CD1c-positive myeloid dendritic cell (primary cell): Measurements from ENCODE around the gene ELF3.
"Not testable (repeated sequence)": the region's sequence is repeated elsewhere in the genome, so short reads cannot be mapped to it uniquely, and the experiment has no call there.

Source experiments
- DNase-seq: peaks from one replicate; pipeline ENCODE4 v3.0.0-alpha.2; 2016; ENCODE audit errors: extremely low spot score

The ELF3 gene

DNA sequence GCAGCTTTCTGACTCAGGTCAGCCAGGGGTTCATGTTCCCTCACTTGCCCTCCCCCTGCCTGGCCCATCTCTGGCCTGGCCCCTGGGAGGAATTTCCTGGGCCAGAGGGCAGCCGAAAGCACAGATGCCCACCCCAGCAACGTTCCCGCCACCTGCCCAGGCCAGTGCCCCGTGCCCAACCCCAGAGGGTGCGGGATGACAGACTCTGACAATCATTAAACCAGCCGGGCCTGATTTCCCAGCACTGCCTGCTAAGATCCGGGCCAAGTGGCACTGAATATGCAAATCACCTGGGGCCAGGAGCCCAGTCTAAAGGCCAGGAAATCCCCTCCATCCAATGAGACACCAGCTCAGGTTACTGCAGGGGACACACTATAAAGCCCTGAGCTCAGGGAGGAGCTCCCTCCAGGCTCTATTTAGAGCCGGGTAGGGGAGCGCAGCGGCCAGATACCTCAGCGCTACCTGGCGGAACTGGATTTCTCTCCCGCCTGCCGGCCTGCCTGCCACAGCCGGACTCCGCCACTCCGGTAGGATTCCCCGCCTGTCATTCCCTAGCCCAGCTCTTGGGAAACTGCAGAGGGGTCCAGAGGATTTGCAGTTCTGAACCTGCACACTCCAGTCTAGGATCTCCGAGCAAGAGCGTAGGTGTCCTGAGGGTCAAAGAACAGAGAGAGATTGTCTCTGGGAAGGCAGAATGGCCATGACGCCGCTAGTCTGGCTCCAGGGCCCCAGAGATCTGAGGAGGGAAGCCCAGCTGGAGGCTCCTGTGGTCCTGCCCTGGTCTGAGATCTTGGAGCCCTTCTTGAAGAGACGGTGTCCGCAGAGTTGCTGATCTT is at the start of gene ELF3:
TSS of gene ELF3 (plus strand) at position 408 of the 836 bp plus-strand sequence. CDS start 550 bp downstream, outside the sequence.
- no peak for DNase-seq

DNA sequence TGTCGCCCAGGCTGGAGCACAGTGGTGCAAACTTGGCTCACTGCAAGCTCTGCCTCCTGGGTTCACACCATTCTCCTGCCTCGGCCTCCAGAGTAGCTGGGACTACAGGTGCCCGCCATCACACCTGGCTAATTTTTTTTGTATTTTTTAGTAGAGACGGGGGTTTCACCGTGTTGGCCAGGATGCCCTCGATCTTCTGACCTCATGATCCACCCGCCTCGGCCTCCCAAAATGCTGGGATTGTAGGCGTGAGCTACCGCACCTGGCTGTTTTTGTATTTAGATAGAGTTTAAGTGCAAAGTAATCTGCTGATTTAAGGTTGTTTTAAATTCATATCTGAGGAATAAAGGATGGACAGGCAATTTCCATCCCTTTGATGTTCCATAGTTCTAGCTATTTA is 48.0 kb upstream of the ELF3 start:
- not testable (repeated sequence) for DNase-seq

DNA sequence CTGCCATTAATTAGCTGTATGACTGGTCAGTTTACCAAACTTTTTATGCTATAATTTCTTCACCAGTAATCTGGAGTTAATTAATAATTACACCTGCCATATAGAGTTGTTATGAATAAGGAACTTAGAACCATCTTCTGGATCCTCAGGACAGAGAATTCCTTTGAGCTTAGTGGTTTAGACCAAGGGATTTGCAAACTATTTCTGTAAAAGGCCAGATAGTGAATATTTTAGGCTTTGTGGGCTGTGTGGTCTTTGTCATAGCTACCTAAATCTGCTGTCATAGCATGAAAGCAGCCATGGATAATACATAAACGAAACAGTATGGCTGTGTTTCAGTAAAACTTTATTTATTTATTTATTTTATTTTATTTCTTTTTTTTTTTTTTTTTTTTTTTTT is 46.1 kb upstream of the ELF3 start:
- no peak for DNase-seq

DNA sequence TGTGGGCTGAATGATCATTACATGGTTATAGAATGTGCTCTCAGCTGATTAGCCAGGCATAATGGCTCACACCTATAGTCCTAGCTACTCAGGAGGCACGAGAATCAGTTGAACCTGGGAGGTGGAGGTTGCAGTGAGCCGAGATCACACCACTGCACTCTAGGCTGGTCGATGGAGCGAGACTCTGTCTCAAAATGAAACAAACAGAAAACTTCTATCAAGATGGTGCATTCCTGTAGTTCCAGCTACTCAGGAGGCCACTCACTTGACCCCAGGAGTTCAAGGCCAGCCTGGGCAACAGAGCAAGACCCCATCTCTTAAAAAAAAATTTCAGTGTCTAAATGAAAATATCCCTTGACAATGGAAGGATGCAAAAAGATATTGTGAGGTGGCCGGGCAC is 44.2 kb upstream of the ELF3 start:
- DNase-seq: no peak

DNA sequence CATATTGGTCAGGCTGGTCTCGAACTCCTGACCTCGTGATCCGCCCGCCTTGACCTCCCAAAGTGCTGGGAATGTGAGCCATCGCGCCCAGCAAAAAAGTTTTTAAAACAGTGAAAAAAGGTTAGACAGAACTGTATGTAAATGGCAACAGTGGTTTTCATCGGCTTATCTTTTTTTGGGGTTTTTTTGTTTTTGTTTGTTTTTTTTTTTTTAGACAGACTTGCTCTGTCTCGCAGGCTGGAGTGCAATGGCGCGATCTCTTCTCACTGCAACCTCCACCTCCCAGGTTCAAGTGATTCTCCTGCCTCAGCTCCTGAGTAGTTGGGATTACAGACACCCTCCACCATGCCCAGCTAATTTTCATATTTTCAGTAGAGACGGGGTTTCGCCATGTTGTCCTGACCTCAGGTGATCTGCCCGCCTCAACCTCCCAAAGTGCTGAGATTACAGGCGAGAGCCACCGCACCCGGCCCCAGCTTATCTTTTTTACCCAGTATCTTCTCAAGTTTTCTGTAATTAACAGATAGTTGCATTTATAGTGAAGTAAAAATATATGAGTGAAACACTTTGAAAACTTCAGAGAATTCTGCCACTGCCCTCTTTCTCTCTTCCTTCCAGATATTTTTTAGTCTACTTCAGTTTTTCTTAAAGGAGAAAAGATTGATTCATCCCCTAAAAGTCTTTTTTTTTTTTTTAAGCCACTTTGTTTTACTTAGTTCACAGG is 42.0 kb upstream of the ELF3 start:
- no peak for DNase-seq

DNA sequence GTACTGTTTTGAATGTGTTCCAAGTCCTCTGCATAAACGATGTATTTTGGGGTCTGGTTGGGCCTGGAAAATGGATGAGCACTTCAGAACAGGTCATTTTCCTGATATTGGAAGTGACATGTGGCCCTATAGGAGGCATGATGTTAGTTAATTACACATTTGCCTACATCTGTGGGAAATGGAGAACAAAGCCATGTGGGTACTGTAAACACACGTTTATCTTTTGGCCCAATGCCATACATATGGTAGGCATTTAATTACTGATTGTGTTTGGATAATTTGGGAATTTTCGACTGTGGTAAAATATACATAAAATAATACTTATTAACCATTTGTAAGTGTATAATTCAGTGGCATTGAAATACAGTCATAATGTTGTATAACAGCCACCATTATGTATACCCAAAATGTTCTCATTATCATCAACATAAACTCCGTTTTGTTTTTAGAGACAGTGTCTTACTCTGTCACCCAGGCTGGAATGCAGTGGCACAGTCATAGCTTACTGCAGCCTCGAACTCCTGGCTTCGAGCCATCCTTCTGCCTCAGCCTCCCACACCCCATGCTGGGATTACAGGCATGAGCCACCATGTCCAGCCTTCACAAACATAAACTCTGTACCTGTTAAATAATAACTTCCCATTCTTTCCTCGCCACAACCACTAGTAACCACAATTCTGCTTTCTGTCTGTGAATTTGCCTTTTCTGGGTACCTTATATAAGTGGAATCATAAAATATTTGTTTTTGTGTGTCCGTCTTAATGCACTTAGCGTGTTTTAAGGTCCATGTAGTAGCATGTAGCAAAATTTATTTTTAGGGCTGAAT is 39.8 kb upstream of the ELF3 start:
- DNase-seq: no peak

DNA sequence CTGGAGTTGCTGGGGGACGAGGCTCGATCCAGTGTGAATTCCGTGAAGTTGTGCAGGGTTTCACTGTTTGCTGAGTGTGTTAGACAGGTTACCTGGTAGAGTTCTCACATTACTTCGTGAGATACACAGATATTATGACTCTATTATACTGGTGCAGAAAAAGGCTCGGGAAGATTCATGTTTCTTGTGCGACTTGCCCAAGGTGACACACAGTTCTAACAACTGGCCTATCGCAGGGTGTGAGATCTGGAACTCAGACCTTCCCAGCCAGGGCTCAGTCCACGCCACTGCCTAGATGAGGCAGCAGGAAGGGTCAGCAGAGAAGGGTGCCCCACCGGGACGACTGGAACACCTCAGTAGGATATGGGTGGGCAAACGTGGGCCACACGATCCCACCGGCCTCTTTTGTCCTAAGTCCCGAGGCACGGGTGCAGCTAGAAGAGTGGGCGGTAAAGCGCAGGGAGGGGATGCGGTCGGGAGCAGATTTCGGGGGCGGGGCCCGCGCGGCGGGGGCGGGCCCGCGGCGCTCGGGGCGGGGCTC is 28.2 kb upstream of the ELF3 start:
- DNase-seq: peak; percentile 82

DNA sequence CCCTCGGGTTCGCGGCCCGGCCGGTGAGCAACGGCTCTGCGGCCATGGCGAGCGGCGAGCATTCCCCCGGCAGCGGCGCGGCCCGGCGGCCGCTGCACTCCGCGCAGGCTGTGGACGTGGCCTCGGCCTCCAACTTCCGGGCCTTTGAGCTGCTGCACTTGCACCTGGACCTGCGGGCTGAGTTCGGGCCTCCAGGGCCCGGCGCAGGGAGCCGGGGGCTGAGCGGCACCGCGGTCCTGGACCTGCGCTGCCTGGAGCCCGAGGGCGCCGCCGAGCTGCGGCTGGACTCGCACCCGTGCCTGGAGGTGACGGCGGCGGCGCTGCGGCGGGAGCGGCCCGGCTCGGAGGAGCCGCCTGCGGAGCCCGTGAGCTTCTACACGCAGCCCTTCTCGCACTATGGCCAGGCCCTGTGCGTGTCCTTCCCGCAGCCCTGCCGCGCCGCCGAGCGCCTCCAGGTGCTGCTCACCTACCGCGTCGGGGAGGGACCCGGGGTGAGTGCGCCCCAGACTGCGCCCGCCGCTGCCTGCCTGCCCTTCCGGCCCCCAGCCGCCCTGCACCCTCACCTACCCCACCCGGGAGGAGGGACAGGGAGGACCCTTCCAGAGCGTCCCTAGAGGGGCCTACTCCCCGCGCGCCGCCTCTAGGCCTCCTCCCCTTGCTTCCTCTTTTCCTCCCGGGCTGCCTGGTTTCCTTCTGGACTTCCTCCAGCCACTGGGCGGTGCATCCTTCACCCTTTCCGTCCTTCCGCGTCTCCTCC is 27.6 kb upstream of the ELF3 start, which contains the start of gene RNPEP:
TSS of gene RNPEP (plus strand) at position 26 of the 757 bp plus-strand sequence. CDS start at position 45, 19 bp downstream.
- DNase-seq: peak; percentile 80

DNA sequence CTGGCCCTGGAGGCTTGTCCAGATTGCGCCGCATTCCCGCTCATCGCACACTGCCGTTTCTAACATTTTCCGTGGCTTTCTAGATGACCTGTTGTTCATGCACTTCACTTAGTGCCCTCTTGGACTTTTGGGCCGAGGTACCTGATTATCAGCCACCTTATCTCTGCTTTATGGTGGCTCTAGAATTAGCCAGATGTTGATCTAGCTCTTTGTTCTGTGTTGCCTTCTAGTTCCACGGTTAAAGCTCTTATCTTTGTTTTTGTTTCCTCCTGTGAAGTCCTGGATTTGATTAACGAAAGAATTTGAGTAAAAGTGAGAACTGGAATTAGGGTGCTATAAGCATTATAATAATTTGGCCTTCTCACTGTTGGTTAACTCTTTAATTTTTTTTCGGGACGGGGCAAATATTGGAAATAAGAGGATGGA is 27.0 kb upstream of the ELF3 start:
- no peak for DNase-seq

DNA sequence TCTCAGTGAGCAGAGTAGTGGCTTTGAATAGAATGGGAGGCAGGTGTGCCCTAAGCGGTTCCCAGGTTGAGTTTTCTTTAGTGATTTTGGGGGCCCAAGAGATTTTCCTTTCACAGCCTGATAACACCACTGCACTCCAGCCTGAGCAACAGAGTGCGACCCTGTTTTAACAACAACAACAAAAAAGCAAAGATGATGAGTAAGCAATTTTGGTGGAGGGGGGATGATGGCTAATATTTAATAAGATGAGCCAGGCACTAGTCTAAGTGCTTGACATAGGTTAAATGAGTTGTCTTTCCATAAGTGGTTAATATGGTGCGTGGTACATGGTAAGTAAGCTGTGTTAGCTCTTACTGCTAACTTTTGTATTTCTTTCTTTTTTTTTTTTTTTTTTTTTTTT is 25.9 kb upstream of the ELF3 start:
- no peak for DNase-seq

DNA sequence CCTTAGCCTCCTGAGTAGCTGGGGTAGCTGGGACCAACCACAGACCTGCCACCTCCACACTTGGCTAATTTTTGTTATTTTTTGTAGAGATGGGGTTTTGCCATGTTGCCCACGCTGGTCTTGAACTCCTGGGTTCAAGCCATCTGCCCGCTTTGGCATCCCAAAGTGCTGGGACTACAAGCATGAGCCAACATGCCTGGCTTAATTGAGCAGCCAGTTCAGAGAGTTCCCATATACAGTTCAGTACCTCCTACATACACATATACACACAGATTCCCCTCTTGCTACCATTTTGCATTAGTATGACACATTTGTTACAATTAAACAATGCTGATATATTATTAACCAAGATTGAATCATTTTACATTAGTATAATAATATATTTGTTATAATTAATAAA is 25.0 kb upstream of the ELF3 start:
- no peak for DNase-seq

DNA sequence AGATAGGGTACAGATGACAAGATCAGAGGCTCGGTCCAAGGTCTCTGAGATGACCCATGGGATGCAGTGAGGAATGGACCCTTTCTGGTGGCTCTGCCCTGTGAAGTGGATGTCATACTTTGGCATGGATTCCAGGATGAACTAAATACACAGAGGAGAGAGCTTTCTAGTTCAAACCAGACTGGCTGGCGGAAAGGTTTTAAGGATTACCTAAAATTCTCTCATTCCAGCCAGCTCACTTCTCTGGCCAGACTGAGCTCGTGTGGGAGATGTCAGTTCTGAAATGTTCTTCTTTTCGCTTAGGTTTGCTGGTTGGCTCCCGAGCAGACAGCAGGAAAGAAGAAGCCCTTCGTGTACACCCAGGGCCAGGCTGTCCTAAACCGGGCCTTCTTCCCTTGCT is 21.8 kb upstream of the ELF3 start:
- no peak for DNase-seq

DNA sequence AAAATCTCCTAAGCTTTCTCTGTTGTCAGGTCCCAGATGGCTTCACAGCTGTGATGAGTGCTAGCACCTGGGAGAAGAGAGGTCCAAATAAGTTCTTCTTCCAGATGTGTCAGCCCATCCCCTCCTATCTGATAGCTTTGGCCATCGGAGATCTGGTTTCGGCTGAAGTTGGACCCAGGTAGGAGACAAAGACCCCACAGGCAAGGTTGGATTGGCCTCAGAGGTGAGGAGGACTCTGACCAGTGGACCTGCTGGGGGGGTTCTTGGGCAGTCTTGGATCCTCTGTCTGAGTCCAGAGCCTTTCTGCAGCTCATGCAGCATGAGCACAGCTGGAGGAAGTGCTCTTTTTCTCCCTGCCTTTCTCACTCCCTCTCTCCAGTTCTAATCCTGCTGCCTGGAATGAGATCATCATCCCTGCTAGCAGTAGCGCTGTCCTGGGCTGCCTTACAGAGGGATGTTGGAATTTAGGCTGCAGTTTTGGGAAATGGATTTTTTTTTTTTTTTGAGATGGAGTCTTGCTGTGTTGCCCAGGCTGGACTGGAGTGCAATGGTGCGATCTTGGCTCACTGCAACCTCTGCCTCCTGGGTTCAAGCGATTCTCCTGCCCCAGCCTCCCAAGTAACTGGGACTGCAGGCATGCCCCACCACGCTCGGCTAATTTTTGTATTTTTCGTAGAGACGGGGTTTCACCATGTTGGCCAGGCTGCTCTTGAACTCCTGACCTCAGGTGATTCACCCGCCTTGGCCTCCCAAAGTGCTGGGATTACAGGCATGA is 20.8 kb upstream of the ELF3 start:
- DNase-seq: no peak

DNA sequence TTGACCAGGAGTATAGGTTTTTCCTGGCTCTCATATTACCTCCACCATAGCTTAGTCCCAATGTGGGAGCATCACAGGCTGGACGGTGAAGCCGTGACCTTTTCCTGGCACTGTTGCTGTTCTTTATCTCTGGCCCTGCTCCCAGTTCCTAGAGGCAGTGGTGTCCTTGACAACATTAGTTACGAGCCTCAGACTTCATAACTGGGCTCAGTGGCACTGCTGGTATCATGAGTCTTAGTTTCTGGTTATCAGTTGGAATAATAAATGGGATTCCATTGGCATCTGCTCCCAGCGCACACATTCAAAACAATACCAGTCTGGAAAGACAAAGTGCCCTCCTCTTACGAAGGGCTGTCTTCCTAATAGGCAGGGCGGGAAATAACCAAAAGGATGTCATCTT is 20.0 kb upstream of the ELF3 start:
- DNase-seq: no peak

DNA sequence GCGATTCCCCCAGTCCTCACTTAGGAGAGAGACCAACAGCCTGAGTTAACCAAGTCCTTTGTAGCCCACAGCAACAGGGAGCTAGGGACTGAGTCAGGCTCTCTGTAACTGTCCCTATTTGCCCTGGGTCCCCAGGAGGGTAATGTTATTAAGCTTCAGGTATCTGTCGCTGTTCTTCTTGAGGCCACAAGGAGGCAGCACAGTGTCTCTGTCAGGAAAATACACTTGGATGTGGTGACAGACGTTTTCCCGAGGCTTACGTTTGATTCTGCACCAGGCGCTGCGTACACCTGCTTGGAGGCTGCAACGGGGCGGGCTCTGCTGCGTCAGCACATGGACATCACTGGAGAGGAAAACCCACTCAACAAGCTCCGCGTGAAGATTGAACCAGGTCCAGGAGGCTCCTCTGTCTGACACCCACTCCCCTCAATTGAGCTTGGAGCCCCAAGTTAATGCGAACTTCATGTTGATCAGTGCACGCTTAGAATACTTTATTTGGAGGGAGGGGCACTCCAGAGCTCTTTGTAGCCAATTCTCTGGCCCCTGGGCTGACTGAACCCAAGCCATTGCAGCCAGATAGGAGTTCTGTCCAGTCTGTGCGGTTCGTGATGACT is 10.7 kb upstream of the ELF3 start:
- peak; percentile 52 for DNase-seq

DNA sequence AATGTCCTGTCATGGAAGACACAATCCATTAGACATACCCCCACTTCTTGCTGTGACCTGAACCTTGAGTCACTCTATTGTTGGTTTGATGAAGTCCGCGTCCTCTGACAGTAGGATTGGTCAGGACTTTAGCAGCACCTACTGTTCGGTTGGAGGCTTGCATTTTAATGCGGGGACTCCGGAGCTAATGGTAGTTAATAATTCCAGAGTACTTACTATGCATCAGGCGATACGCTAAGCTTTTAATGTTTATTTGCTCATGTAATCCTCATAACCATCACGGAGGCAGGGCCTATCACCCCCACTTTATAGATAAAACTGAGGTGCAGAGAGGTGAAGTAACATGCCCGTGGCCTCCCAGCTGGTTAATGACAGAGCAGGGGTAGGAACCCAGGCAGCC is 7.9 kb upstream of the ELF3 start:
- no peak for DNase-seq

DNA sequence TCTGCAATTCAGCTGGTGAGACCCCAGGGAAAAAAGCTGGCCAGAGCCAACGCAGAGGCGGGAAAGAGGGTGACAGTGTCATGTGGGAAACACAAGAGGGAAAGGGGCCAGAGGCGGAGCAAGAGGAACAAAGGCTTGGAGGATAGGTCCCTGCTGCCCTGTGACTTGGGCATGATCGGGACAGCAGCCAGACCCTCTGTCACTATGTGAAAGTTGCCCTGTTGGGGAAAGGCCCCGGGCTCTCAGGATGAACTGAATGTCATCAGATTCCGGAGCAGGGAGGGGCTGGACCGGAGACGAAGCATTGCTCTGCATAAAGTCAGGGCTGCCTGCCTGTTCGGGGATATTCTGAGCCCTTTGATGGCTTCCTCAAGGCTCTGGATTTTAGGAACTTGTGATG is 5.7 kb upstream of the ELF3 start:
- no peak for DNase-seq

DNA sequence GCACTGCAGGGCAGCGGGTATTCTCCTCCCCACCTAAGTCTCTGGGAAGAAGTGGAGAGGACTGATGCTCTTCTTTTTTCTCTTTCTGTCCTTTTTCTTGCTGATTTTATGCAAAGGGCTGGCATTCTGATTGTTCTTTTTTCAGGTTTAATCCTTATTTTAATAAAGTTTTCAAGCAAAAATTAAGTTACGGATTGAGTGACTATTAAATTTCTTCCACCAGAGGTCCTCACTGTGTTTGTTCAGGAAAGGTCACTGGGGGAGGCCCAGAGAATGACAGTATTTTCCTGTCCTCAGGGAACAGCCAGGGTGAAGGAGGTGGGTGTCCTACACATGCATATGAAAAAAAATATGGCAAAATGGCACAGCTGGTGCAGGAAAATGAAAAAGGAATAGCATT is 4.4 kb upstream of the ELF3 start:
- DNase-seq: no peak

DNA sequence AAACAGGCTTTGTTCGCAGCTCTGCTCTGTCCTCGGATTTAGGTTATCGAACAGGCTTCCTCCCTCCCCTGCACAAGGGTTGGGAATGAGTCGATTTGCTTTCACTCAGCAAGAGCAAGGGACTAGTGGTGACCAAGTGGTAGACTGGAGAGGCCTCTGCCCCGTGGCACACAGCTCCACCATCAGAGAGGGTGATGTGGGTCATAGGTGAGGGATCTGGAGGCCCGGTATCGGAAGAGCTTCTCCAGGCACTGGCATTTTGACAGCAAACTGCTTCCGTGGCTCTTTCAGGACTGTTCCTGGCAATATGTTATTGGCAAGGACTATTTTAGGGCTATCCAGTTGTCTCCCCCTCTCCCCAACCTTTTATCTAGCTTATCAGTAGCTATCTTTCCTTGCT is 3.1 kb upstream of the ELF3 start:
- no peak for DNase-seq
